ENCODE data around the gene SASS6. TPM values are rescaled to one million over a fixed set of nuclear protein-coding genes. Genes with fewer than 3 reads are reported as not detected.

Gene SASS6
- total RNA-seq, 6 experiments from 2014 or later: 2.8 to 4.8 (median 4.2) TPM

GRCh38 chr1:100080331-100080730 is 52.4 kb downstream of the SASS6 start:
- Mint-ChIP-seq H3K27ac (no peak overlapping the region), H3K4me3 (no peak overlapping the region), H3K27me3 (ENCODE audit: insufficient read depth) (no peaks in the 10 kb centered on the region), H3K36me3 (ENCODE audit: low read depth) (peaks cover 20% of the 10 kb centered on the region), H3K9me3 (no peaks in the 10 kb centered on the region), H3K4me1 (ENCODE audit: low read depth) (no peaks in the 10 kb centered on the region; the same call in 1 of the 2 replicates)
- TF ChIP-seq CTCF (IDR thresholded peaks at IDR 0.05): no peak
- DNase-seq: no peak

GRCh38 chr1:100077531-100077930 is 55.2 kb downstream of the SASS6 start:
- H3K27ac Mint-ChIP-seq: no peak overlapping the region
- no peak for TF ChIP-seq CTCF (IDR thresholded peaks at IDR 0.05)
- H3K4me3 Mint-ChIP-seq: no peak overlapping the region
- no peaks in the 10 kb centered on the region for H3K27me3 Mint-ChIP-seq (ENCODE audit: insufficient read depth)
- peaks cover 5% of the 10 kb centered on the region for H3K4me1 Mint-ChIP-seq (ENCODE audit: low read depth)
- no peak for DNase-seq
- no peaks in the 10 kb centered on the region for H3K9me3 Mint-ChIP-seq
- peaks cover 34% of the 10 kb centered on the region for H3K36me3 Mint-ChIP-seq (ENCODE audit: low read depth)

- peaks cover 34% of the 10 kb centered on the region for H3K36me3 Mint-ChIP-seq (ENCODE audit: low read depth)
- TF ChIP-seq CTCF (IDR thresholded peaks at IDR 0.05): no peak
- no peaks in the 10 kb centered on the region for H3K9me3 Mint-ChIP-seq
- H3K4me3 Mint-ChIP-seq: no peak overlapping the region
- peaks cover 5% of the 10 kb centered on the region for H3K4me1 Mint-ChIP-seq (ENCODE audit: low read depth)
- no peak for DNase-seq
- H3K27me3 Mint-ChIP-seq (ENCODE audit: insufficient read depth): no peaks in the 10 kb centered on the region
- no peak overlapping the region for H3K27ac Mint-ChIP-seq
These were observed 56.0 kb downstream of the SASS6 start for GRCh38 chr1:100076744-100077143.

- Mint-ChIP-seq H3K27ac (no peak overlapping the region), H3K4me1 (ENCODE audit: low read depth) (peaks cover 5% of the 10 kb centered on the region), H3K36me3 (ENCODE audit: low read depth) (peaks cover 38% of the 10 kb centered on the region), H3K9me3 (no peaks in the 10 kb centered on the region), H3K27me3 (ENCODE audit: insufficient read depth) (peaks cover 1% of the 10 kb centered on the region; the same call in 1 of the 2 replicates), H3K4me3 (no peak overlapping the region)
- DNase-seq: no peak
- no peak for TF ChIP-seq CTCF (IDR thresholded peaks at IDR 0.05)
These were observed 56.4 kb downstream of the SASS6 start for GRCh38 chr1:100076319-100076718.

- no peaks in the 10 kb centered on the region for H3K9me3 Mint-ChIP-seq
- TF ChIP-seq CTCF (IDR thresholded peaks at IDR 0.05): no peak
- DNase-seq: no peak
- H3K36me3 Mint-ChIP-seq (ENCODE audit: low read depth): peaks cover 40% of the 10 kb centered on the region
- H3K4me3 Mint-ChIP-seq: no peak overlapping the region
- peak overlapping the region; percentile 25; the same call in 1 of the 2 replicates for H3K27ac Mint-ChIP-seq
- H3K27me3 Mint-ChIP-seq (ENCODE audit: insufficient read depth): peaks cover 1% of the 10 kb centered on the region; the same call in 1 of the 2 replicates
- H3K4me1 Mint-ChIP-seq (ENCODE audit: low read depth): peaks cover 5% of the 10 kb centered on the region
These were observed 57.0 kb downstream of the SASS6 start for GRCh38 chr1:100075773-100076172.
